Psoas muscle (tissue), 8 donors: ENCODE data around the gene OR5H2. TPM values are rescaled to one million over a fixed set of nuclear protein-coding genes. Genes with fewer than 3 reads are reported as not detected.

Experiments
- ATAC-seq, 4 donors: fragments of 200-7000 bp; cut with Tn5 transposase; one replicate each; pipeline ENCODE4 v1.9.1; 2020; ENCODE audit warnings: moderate library complexity in 3 of 4, mild to moderate bottlenecking in 2 of 4
- DNase-seq, 2 donors: peaks; one replicate each; pipeline ENCODE4 v3.0.0-alpha.2; 2020
- H3K27ac ChIP-seq: fragments of 200-600 bp; one replicate; pipeline ENCODE4 v1.8.0; 2022
- H3K27me3 ChIP-seq, 3 donors: fragments of 200-600 bp in 1 of 3; one replicate each; pipeline versions ENCODE4 v1.6.1 to v1.8.0; 2013 to 2022; ENCODE audit warnings: low read length in 2 of 3, mild to moderate bottlenecking in 2 of 3, moderate library complexity in 1 of 3; ENCODE audit not compliant: insufficient read depth in 3 of 3
- H3K36me3 ChIP-seq, 2 donors: fragments of 200-600 bp in 1 of 2; one replicate each; pipeline versions ENCODE4 v1.6.1 to v1.8.0; 2013 to 2022; ENCODE audit warnings: low read depth in 1 of 2, mild to moderate bottlenecking in 1 of 2, moderate library complexity in 1 of 2; ENCODE audit not compliant: insufficient read depth in 1 of 2
- H3K4me1 ChIP-seq: fragments of 200-600 bp; one replicate; pipeline ENCODE4 v1.8.0; 2022
- H3K4me3 ChIP-seq: fragments of 200-600 bp; one replicate; pipeline ENCODE4 v1.8.0; 2022; ENCODE audit warnings: mild to moderate bottlenecking
- H3K9me3 ChIP-seq: fragments of 200-600 bp; one replicate; pipeline ENCODE4 v1.8.0; 2022
- WGBS, 3 donors: extraction: QIAGEN DNeasy Blood & Tissue Kit; methylation state at CpG; one replicate each; pipeline versions ENCODE4 v1.1.6 to v1.1.7; 2013; 5-methylcytosine and 5-hydroxymethylcytosine counted together
- intact Hi-C, 2 donors: fragments of 100-400 bp; cut with DNase I; formaldehyde crosslinking; loops; one replicate each; pipeline versions ENCODE4 v1.11.0 to v1.14.2; 2022
- long read RNA-seq, 2 donors: library from polyadenylated mRNA; unstranded; transcript quantifications; one replicate each; pipeline ENCODE4 v2.0.0, GENCODE V29; 2021
- polyA plus RNA-seq, 3 donors: library from polyadenylated mRNA; stranded (reverse); fragments of 200-250 nt; gene quantifications; one replicate each; pipeline ENCODE4 v1.2.3, GENCODE V29; 2013
- total RNA-seq, 4 donors: library from RNA; stranded (reverse); fragmentation: NEBNext Ultra II Directional in 2 of 4; extraction: Animal tissue kit (Norgen Biotek cat#: 25700) in 2 of 4; gene quantifications; one replicate each; pipeline versions ENCODE4 v1.2.1 to v1.2.4, GENCODE V29; 2021 to 2023
- TF ChIP-seq, protein P1 (sequence below): fragments of 200-600 bp; IDR thresholded peaks from one replicate; pipeline ENCODE4 v1.8.0; 2022; ENCODE audit warnings: antibody characterized with exemption
- donor health status: healthy with polysubstance abuse.
- donor health status: DM: no; HTN: no; CAD: no; lungs with moderate emphysema.
- donor health status: Bipolar disorder and iron deficiency.
- donor health status: healthy.
- donor health status: DM: yes; HTN: yes; CAD: no.
- donor health status: DM: no; HTN: no; CAD: no.
- donor health status: DM: no; HTN: no; CAD: no.
- donor health status: DM: yes; HTN: yes; CAD: no.

Gene OR5H2
- total RNA-seq = not detected
- polyA plus RNA-seq = not detected
- long read RNA-seq, donor 1 = 0 reads
- long read RNA-seq, donor 2 = 0 reads

DNA sequence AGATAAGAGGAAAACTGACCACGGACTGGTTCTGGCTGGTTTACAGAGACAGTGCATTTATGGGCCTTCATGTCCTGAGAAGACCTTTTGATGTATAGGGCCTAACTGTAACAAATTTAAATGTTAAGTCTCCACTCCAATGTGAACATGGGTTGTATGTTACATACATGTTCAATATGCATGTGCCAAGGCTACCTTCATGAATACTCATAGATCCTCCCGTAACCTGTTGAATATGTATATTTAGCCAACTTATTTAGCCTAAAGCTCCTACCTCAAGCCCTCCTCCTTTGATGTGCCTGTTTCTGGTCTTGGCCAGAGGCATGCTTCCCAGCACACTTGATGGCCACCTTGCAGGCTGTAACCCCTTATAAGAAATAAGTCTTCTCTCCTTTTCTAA lies at the start of gene OR5H2:
Gene OR5H2, plus strand, starts transcription at position 301 of the 400 bp plus-strand sequence. CDS start 398 bp downstream, outside the sequence.
- intact Hi-C loops = no loop called here
- no peaks in the 10 kb centered on the region for H3K4me1 ChIP-seq
- H3K36me3 ChIP-seq = no peaks in the 10 kb centered on the region
- TF ChIP-seq, protein P1, sequence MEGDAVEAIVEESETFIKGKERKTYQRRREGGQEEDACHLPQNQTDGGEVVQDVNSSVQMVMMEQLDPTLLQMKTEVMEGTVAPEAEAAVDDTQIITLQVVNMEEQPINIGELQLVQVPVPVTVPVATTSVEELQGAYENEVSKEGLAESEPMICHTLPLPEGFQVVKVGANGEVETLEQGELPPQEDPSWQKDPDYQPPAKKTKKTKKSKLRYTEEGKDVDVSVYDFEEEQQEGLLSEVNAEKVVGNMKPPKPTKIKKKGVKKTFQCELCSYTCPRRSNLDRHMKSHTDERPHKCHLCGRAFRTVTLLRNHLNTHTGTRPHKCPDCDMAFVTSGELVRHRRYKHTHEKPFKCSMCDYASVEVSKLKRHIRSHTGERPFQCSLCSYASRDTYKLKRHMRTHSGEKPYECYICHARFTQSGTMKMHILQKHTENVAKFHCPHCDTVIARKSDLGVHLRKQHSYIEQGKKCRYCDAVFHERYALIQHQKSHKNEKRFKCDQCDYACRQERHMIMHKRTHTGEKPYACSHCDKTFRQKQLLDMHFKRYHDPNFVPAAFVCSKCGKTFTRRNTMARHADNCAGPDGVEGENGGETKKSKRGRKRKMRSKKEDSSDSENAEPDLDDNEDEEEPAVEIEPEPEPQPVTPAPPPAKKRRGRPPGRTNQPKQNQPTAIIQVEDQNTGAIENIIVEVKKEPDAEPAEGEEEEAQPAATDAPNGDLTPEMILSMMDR = no peak
- H3K9me3 ChIP-seq = no peaks in the 10 kb centered on the region
- no peak within 1 kb of the TSS for H3K27ac ChIP-seq
- 50 to 63% (median 52%) methylated on average over 2 of the region's 2 CpGs for WGBS, 3 donors
- ATAC-seq (no peak), DNase-seq (no peak)
- no peaks in the 10 kb centered on the region for H3K27me3 ChIP-seq
- no peak within 1 kb of the TSS for H3K4me3 ChIP-seq

DNA sequence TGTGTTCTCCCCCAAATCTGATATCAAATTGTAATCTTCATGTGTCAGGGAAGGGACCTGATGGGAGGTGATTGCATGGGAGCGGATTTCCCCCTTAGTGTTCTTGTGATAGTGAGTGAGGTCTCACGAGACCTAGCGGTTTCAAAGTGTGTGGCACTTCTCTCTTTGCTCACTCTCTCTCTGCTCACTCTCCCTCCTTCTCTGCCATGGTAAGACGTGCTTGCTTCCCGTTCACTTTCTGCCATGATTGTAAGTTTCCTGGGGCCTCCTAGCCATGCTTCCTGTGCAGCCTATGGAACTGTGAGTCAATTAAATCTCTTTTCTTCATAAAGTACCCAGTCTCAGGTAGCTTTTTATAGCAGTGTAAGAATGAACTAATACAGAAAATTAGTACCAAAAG lies 48.8 kb upstream of the OR5H2 start:
- Histone ChIP-seq H3K4me1 (no peaks in the 10 kb centered on the region), H3K27ac (no peak overlapping the region), H3K4me3 (no peak overlapping the region), H3K27me3 (no peaks in the 10 kb centered on the region), H3K9me3 (no peaks in the 10 kb centered on the region), H3K36me3 (no peaks in the 10 kb centered on the region)
- TF ChIP-seq, protein P1 = no peak
- DNase-seq (no peak), ATAC-seq (no peak)
- 71 to 72% (median 72%) methylated on average over 5 of the region's 5 CpGs for WGBS, 3 donors
- intact Hi-C loops = no loop called here

DNA sequence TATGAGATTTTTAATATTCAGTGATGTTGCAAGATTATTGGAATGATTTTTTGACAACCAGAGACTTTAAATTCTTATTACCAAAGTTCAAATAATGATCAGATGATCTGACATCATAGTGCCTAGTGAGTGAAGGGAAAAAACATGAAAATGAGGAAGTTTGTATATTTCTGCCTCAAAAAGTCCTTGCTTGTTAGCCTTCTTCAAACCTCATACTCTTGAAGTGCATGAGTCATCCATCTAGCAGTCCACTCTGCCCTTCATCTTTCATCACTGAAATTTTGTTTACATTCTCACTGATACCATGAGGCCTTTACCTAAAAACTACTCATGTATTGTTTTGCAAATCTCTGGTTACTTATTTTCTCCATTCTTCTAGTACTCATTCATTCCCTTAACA lies 42.2 kb upstream of the OR5H2 start:
- no peak for ATAC-seq
- H3K4me3 ChIP-seq = no peak overlapping the region
- intact Hi-C loops = no loop called here
- TF ChIP-seq, protein P1 = no peak
- H3K36me3 ChIP-seq = no peaks in the 10 kb centered on the region
- H3K27ac ChIP-seq = no peak overlapping the region
- DNase-seq = no peak
- no peaks in the 10 kb centered on the region for H3K27me3 ChIP-seq
- no peaks in the 10 kb centered on the region for H3K4me1 ChIP-seq
- H3K9me3 ChIP-seq = no peaks in the 10 kb centered on the region

DNA sequence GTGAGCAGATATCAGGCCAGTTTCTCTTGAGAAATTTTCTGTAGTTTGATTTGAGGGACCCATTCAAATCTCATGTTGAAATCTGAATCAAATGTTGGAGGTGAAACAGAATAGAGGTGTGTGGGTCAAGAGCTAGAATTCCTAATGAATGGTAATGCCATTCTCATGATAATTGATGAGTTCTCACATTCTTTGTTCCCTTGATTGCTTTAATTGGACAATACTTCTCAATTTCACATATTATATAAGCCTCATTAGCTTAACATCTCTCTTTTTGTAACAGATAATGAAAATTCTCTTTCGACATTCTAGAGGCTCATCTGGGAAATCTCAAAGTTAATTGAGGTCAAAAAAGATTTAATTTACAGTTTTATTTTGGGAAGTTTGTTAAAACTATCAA lies 40.1 kb upstream of the OR5H2 start:
- no peaks in the 10 kb centered on the region for H3K9me3 ChIP-seq
- H3K4me1 ChIP-seq = no peaks in the 10 kb centered on the region
- H3K36me3 ChIP-seq = no peaks in the 10 kb centered on the region
- H3K27me3 ChIP-seq = no peaks in the 10 kb centered on the region
- WGBS, 3 donors = 62 to 81% (median 69%) methylated on average over 1 of the region's 1 CpG
- intact Hi-C loops = no loop called here
- H3K27ac ChIP-seq = no peak overlapping the region
- H3K4me3 ChIP-seq = no peak overlapping the region
- DNase-seq (no peak), ATAC-seq (no peak)
- TF ChIP-seq, protein P1 = no peak

DNA sequence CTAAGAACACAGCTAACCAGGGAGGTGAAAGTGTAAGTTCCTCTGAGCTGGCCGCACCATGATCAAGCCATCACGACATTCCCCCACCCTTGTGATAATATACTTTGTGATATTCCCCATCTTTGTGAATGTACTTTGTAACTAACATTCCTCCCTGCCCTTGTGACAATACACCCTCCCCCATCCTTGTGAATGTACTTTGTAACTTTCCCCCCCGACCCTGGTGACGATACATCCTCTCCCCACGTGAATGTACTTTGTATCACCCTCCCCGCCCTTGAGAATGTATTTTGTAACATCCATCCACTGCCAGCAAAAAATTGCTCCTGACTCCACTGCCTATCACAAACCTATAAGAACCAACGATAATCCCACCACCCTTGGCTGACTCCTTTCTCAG lies 38.5 kb upstream of the OR5H2 start:
- ATAC-seq = no peak
- H3K9me3 ChIP-seq = no peaks in the 10 kb centered on the region
- no peaks in the 10 kb centered on the region for H3K36me3 ChIP-seq
- TF ChIP-seq, protein P1 = no peak
- no peaks in the 10 kb centered on the region for H3K27me3 ChIP-seq
- WGBS, 3 donors = 61 to 79% (median 64%) methylated on average over 7 of the region's 7 CpGs
- no peak overlapping the region for H3K27ac ChIP-seq
- H3K4me3 ChIP-seq = no peak overlapping the region
- DNase-seq = no peak
- H3K4me1 ChIP-seq = no peaks in the 10 kb centered on the region
- intact Hi-C loops = no loop called here
